ENCODE measurements around the gene TAS2R40.

- TF ChIP-seq CTCF (IDR thresholded peaks at IDR 0.05; ENCODE audit: insufficient read depth, low read length, poor library complexity, severe bottlenecking) (no peak), EZH2phosphoT487 (conservative IDR thresholded peaks at IDR 0.05; ENCODE audit: low read length) (no peak)
Measured at GRCh38 chr7:143177374-143178119, 44.3 kb upstream of the TAS2R40 start.
